Measurements from ENCODE around the gene AP4B1. TPM values are rescaled to one million over a fixed set of nuclear protein-coding genes. Genes with fewer than 3 reads are reported as not detected.

AP4B1 gene
- total RNA-seq, 2 donors from 2014 or later = 52.1 to 56.1 TPM

DNA sequence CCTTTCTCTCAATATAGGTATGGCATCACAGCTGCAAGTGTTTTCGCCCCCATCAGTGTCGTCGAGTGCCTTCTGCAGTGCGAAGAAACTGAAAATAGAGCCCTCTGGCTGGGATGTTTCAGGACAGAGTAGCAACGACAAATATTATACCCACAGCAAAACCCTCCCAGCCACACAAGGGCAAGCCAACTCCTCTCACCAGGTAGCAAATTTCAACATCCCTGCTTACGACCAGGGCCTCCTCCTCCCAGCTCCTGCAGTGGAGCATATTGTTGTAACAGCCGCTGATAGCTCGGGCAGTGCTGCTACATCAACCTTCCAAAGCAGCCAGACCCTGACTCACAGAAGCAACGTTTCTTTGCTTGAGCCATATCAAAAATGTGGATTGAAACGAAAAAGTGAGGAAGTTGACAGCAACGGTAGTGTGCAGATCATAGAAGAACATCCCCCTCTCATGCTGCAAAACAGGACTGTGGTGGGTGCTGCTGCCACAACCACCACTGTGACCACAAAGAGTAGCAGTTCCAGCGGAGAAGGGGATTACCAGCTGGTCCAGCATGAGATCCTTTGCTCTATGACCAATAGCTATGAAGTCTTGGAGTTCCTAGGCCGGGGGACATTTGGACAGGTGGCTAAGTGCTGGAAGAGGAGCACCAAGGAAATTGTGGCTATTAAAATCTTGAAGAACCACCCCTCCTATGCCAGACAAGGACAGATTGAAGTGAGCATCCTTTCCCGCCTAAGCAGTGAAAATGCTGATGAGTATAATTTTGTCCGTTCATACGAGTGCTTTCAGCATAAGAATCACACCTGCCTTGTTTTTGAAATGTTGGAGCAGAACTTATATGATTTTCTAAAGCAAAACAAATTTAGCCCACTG is 36.0 kb upstream of the AP4B1 start:
- Mint-ChIP-seq H3K27me3 (no peaks in the 10 kb centered on the region), H3K4me1 (peaks cover 64% of the 10 kb centered on the region), H3K27ac (peak overlapping the region; percentile 93), H3K36me3 (ENCODE audit: low read depth) (peaks cover 12% of the 10 kb centered on the region), H3K4me3 (peak overlapping the region; percentile 89)
- ATAC-seq = peak; percentile 77
- H3K9me3 ChIP-seq (ENCODE audit: control insufficient read depth, low read length, poor library complexity, severe bottlenecking) = no peaks in the 10 kb centered on the region
- peak in 1 of 3 donors; percentile 34 for DNase-seq

DNA sequence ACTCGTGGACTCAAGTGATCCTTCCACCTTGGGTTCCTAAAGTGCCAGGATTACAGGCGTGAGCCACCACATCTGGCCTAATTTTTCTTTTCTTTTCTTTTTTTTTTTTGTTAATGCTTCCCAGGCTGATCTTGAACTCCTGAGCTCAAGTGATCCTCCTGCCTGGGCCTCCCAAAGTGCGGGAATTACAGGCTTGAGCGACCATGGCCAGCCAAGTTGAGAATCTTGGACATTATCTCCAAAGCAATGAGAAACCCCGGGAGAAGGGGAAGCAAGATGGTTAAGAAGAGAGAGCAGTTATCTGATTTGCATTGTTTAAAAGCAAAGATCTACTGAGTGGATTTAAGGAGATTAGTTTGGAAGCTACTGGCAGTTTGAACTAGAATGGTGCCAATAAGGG is 33.6 kb upstream of the AP4B1 start:
- Mint-ChIP-seq H3K4me1 (peaks cover 72% of the 10 kb centered on the region), H3K36me3 (ENCODE audit: low read depth) (peaks cover 15% of the 10 kb centered on the region), H3K27me3 (no peaks in the 10 kb centered on the region)

DNA sequence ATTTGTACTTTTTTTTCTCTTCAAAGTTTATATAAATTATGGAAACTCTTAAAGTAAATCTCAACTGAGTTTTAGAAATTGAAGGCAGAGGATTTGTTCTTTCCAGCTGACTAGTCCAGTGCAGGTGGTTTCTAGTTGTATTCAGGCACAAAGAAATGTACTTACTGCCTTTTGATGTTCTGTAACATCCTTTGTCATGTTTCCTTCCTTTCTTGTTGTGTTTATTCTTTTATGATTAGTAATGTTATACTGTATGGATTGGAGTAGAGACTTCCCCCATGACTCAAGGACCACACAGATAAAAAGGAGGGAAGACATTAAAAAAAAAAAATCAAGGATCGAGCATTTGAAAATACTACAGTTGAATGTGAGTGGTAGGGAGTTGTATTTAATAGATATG is 32.5 kb upstream of the AP4B1 start:
- Mint-ChIP-seq H3K27ac (peak overlapping the region; percentile 93), H3K4me3 (peak overlapping the region; percentile 77), H3K27me3 (no peaks in the 10 kb centered on the region), H3K4me1 (peaks cover 74% of the 10 kb centered on the region), H3K36me3 (ENCODE audit: low read depth) (peaks cover 17% of the 10 kb centered on the region)
- peak; percentile 17 for ATAC-seq
- no peak for DNase-seq
- H3K9me3 ChIP-seq (ENCODE audit: control insufficient read depth, low read length, poor library complexity, severe bottlenecking) = no peaks in the 10 kb centered on the region

More for the DNA sequence above, 33.6 kb upstream of the AP4B1 start:
- ATAC-seq = no peak
- no peak for DNase-seq
- no peaks in the 10 kb centered on the region for H3K9me3 ChIP-seq (ENCODE audit: control insufficient read depth, low read length, poor library complexity, severe bottlenecking)
- peak overlapping the region; percentile 93 for H3K27ac Mint-ChIP-seq
- no peak overlapping the region for H3K4me3 Mint-ChIP-seq

DNA sequence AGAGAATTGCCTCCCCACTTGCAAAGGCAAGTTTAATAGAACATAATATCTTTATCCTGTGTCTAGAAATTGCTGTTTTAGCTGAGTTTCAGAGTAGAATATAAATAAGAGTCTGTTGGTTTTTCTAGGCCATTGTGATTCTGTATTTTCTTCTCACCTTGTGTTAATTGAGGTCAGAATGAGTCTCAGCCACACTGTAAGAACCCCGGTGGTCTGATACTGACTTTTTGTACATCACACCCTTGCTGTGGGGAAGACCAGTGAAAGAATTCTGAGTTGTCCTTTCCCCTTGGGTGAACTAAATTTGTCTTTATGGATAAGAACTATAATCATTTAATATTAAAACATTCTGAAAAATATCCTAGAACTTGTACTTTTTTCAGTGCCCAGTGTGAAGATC is 31.4 kb upstream of the AP4B1 start:
- Mint-ChIP-seq H3K27ac (peak overlapping the region; percentile 93), H3K4me1 (peaks cover 78% of the 10 kb centered on the region), H3K36me3 (ENCODE audit: low read depth) (peaks cover 17% of the 10 kb centered on the region), H3K27me3 (no peaks in the 10 kb centered on the region), H3K4me3 (no peak overlapping the region)
- H3K9me3 ChIP-seq (ENCODE audit: control insufficient read depth, low read length, poor library complexity, severe bottlenecking) = no peaks in the 10 kb centered on the region
- DNase-seq (no peak), ATAC-seq (no peak)

DNA sequence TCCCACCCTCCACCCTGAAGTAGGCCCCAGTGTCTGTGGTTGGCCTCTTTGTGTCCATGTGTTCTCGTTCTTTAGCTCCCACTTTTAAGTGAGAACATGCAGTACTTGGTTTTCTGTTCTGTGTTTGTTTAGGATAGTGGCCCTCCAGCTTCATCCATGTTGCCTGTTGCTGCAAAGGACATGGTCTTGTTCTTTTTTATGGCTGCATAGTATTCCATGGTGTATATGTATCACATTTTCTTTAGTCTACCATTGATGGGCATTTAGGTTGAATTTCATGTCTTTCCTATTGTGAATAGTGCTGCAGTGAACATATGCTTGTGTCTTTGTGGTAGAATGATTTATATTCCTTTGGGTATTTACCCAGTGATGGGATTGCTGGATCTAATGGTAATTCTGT is 30.6 kb upstream of the AP4B1 start:
- no peaks in the 10 kb centered on the region for H3K9me3 ChIP-seq (ENCODE audit: control insufficient read depth, low read length, poor library complexity, severe bottlenecking)
- peaks cover 19% of the 10 kb centered on the region for H3K36me3 Mint-ChIP-seq (ENCODE audit: low read depth)
- ATAC-seq (no peak), DNase-seq (no peak)
- no peak overlapping the region for H3K4me3 Mint-ChIP-seq
- no peaks in the 10 kb centered on the region for H3K27me3 Mint-ChIP-seq
- H3K27ac Mint-ChIP-seq = peak overlapping the region; percentile 93
- peaks cover 78% of the 10 kb centered on the region for H3K4me1 Mint-ChIP-seq

DNA sequence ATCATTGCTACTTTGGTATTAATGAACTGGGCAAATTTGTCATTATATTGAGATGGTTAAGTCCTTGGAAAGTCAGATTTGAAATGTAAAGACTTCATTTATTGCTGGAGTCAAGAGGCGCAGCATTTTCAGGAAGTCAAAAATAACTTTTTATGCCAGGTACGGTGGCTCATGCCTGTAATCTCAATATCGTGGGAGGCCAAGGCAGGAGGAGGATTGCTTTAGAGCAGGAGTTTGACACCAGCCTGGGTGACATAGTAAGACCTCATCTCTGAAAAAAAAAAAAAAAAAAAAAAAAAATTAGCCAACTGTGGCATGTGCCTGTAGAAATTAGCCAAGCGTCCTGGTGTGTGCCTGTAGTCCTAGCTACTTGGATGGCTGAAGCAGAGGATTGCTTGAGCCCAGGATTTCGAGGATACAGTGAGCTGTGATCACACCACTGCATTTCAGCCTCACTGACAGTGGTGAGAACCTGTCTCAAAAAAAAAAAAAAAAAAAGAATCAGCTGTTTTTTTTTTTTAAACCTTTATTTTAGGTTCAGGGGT is 30.0 kb upstream of the AP4B1 start:
- DNase-seq = no peak
- Mint-ChIP-seq H3K4me1 (peaks cover 74% of the 10 kb centered on the region), H3K27me3 (no peaks in the 10 kb centered on the region), H3K27ac (peak overlapping the region; percentile 99), H3K36me3 (ENCODE audit: low read depth) (peaks cover 21% of the 10 kb centered on the region), H3K4me3 (peak overlapping the region; percentile 98)
- ATAC-seq = no peak
- H3K9me3 ChIP-seq (ENCODE audit: control insufficient read depth, low read length, poor library complexity, severe bottlenecking) = no peaks in the 10 kb centered on the region

DNA sequence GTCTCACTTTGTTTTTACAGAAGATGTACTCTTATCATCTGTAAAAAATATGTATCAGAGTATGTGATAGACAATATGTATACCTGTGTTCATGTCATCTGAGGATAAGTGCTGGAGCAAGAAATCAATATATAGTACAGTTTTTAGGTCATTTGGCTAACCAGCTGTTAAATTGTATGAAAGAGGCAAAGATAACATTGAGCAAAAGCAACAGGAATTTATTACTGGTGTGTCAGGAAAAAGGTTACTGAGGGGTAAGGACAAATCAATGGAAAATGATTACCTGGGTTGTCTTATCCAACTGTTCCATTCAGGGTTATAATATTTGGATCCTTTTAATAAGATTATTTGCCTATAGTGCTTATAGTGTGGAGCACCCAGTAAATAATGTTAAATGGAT is 29.4 kb upstream of the AP4B1 start:
- peak overlapping the region; percentile 99 for H3K27ac Mint-ChIP-seq
- no peak for ATAC-seq
- H3K36me3 Mint-ChIP-seq (ENCODE audit: low read depth) = peaks cover 21% of the 10 kb centered on the region
- H3K4me3 Mint-ChIP-seq = peak overlapping the region; percentile 98
- peaks cover 71% of the 10 kb centered on the region for H3K4me1 Mint-ChIP-seq
- H3K27me3 Mint-ChIP-seq = no peaks in the 10 kb centered on the region
- H3K9me3 ChIP-seq (ENCODE audit: control insufficient read depth, low read length, poor library complexity, severe bottlenecking) = no peaks in the 10 kb centered on the region
- DNase-seq = no peak

DNA sequence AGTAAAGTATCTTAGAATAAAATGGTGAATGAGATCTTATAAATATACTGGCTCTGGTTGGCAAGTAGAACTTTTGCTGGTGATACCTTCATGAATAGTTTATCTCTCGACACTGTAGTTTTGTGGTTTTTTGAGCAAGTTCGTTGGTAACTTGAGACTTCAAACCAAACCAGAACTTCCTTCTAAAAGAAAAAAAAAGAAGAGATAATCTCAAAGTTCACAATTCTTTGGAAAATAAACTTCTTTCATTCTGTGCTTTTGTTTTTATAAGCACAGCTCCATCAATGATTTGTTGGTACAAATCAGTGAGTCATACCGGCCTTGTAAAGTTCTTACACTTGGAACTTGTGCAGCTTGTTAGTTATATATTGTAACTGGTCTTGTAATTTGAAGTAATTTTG is 26.9 kb upstream of the AP4B1 start:
- DNase-seq = no peak
- no peak for ATAC-seq

DNA sequence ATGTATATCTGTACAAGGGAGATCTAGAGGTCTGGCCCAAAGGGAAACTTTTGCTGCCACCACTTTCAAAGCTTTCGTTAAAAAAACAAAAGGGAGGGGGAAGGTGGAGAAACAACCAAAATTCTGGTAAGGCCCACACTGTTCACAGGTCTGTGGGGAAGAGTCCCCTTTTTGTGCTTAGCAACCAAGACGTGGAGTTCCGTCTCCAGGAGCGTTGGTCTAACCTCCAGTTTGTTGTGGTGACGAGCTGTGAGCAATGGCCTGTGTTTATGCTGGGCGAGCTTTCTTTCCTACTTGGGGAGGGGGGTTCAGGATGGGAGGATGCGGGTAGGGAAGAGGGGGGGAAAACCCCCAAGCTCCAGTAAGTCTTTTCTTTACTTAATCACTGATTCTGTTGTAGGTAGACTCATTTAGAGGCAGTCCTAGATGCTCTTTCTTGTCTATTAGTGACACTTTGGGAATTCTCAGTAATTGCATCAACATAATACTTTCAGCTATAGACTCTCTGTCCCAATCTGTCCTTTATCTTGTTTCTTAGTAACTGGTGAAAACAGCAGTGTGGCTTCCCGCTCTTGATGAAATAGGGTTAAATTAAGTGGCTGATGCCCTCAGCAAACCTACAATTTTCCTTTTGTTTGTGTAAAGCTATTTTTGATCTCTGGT is 26.0 kb upstream of the AP4B1 start:
- H3K9me3 ChIP-seq (ENCODE audit: control insufficient read depth, low read length, poor library complexity, severe bottlenecking) = no peaks in the 10 kb centered on the region
- H3K27me3 Mint-ChIP-seq = no peaks in the 10 kb centered on the region
- H3K27ac Mint-ChIP-seq = peak overlapping the region; percentile 99
- peaks cover 61% of the 10 kb centered on the region for H3K4me1 Mint-ChIP-seq
- peaks cover 15% of the 10 kb centered on the region for H3K36me3 Mint-ChIP-seq (ENCODE audit: low read depth)
- ATAC-seq (peak; percentile 64), DNase-seq (peak; percentile 44 to 79 (median 68))
- H3K4me3 Mint-ChIP-seq = peak overlapping the region; percentile 98

More for the DNA sequence above, 26.9 kb upstream of the AP4B1 start:
- Mint-ChIP-seq H3K27me3 (no peaks in the 10 kb centered on the region), H3K4me1 (peaks cover 68% of the 10 kb centered on the region), H3K4me3 (peak overlapping the region; percentile 98), H3K36me3 (ENCODE audit: low read depth) (peaks cover 15% of the 10 kb centered on the region), H3K27ac (peak overlapping the region; percentile 99)
- H3K9me3 ChIP-seq (ENCODE audit: control insufficient read depth, low read length, poor library complexity, severe bottlenecking) = no peaks in the 10 kb centered on the region

DNA sequence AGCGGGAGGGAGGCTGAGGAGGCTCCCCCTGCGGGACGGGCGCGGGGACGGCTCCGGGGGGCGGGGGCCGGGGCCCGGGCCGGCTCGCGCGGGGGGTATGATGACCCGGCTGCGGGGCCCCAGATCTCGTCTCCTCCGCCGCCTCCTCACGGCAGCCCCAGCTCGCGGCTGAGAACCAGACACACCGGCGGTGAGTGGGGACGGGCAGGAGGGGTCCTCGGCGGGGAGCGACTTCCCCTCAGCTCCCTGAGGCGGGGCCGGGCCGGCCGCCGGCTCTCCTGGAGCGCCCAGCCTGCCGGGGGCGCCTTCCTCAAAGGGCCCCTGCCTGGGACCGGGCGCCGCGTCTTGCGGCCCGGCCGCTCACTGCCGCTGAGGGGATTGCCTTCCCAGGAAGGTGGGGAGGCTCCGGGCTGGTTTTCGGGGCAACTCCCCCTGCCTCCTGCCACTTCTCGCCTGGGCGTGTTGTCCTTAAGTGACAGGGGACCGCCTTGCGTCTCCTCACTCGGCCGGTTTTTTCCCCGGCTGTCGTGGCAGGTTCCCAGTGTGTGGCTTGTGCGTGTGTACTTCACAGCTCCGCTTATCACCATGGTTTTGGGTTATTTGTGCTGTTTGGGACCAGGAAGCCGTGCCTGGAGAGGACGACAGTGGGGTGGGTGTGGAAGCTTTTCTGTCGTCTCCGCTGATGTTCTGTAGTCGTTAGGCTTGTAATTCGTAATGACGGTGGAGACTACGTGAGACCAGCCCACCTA is 25.3 kb upstream of the AP4B1 start:
- no peaks in the 10 kb centered on the region for H3K9me3 ChIP-seq (ENCODE audit: control insufficient read depth, low read length, poor library complexity, severe bottlenecking)
- H3K4me1 Mint-ChIP-seq = peaks cover 55% of the 10 kb centered on the region
- peak overlapping the region; percentile 98 for H3K4me3 Mint-ChIP-seq
- no peaks in the 10 kb centered on the region for H3K27me3 Mint-ChIP-seq
- H3K36me3 Mint-ChIP-seq (ENCODE audit: low read depth) = peaks cover 15% of the 10 kb centered on the region
- peak; percentile 50 for ATAC-seq
- peak overlapping the region; percentile 99 for H3K27ac Mint-ChIP-seq
- peak; percentile 55 to 80 (median 72) for DNase-seq

DNA sequence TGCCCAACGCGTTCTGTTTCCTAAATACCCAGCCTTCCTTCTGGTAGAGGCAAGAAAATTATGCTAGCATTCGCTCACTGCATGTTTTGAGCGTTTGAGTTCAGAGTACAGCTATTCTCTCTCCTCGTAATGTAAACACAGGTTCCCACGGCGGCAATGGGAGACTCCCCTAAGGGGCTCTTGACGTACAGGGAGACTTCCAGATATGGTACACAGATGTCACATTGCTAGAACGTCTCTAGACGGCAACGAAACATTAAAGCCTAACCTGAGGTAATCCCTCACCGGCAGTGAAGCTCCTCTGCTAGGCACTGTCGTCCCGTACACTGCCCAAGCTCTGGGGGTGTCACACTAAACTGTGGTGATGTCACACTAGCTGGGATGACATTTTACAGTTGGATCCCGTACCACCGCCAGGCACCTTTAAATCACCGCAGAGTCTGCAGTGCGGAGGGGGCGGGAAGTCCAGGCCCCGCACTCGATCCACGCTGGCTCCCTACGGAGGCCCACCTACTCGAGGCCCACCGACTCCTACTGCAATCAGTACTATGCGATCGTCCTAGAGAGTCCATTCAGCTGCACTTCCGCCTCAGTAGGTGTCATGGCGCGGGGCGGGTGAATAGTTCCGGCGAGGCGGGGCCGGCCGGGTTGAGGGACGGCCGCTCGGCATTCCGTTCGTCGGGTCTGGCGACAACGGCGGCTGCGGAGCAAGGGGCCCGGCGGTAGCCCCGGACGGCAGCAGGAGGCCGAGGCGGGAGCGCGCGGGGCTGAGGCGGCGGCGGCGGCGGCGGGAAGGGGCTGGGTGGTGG is 24.5 kb upstream of the AP4B1 start, which contains the start of gene HIPK1:
Gene HIPK1, plus strand, starts transcription at position 384 of the 809 bp plus-strand sequence.
- Mint-ChIP-seq H3K4me1 (peaks cover 53% of the 10 kb centered on the region), H3K4me3 (peak within 1 kb of the TSS; percentile 98), H3K36me3 (ENCODE audit: low read depth) (peaks cover 15% of the 10 kb centered on the region), H3K27ac (peak within 1 kb of the TSS; percentile 99), H3K27me3 (no peaks in the 10 kb centered on the region)
- ATAC-seq (peak; percentile 59), DNase-seq (peak; percentile 85 to 91 (median 86))
- H3K9me3 ChIP-seq (ENCODE audit: control insufficient read depth, low read length, poor library complexity, severe bottlenecking) = no peaks in the 10 kb centered on the region
